COR-L47 (cell line): ENCODE data around the gene TNS1.
A peak's percentile ranks its signal among the peaks of the same experiment; 100 is the strongest.

Source experiments
- DNase-seq: peaks from one replicate; lab custom pipeline; 2025; lab: John Stamatoyannopoulos, UW

Gene TNS1

GRCh38 chr2:217912098-217913024 is 90.4 kb downstream of the TNS1 start:
- no peak for DNase-seq

GRCh38 chr2:217911283-217912097 is 91.3 kb downstream of the TNS1 start:
- DNase-seq, result no peak

GRCh38 chr2:217910875-217911212 is 92.0 kb downstream of the TNS1 start:
- no peak for DNase-seq

- no peak for DNase-seq
These were observed 93.5 kb downstream of the TNS1 start for GRCh38 chr2:217909156-217909820.

- DNase-seq, result no peak
These were observed 94.3 kb downstream of the TNS1 start for GRCh38 chr2:217908544-217908943.

- no peak for DNase-seq
These were observed 95.5 kb downstream of the TNS1 start for GRCh38 chr2:217907266-217907665.

GRCh38 chr2:217906798-217907197 is 96.0 kb downstream of the TNS1 start:
- no peak for DNase-seq

- no peak for DNase-seq
These were observed 96.9 kb downstream of the TNS1 start for GRCh38 chr2:217905896-217906295.

GRCh38 chr2:217905395-217905794 is 97.4 kb downstream of the TNS1 start:
- DNase-seq, result no peak

- DNase-seq, result no peak
These were observed 98.2 kb downstream of the TNS1 start for GRCh38 chr2:217904614-217904965.

GRCh38 chr2:217903859-217904613 is 98.8 kb downstream of the TNS1 start:
- DNase-seq, result peak; percentile 35

GRCh38 chr2:217903142-217903858 is 99.5 kb downstream of the TNS1 start:
- no peak for DNase-seq

- DNase-seq, result no peak
These were observed 100.2 kb downstream of the TNS1 start for GRCh38 chr2:217902379-217903141.

GRCh38 chr2:217901835-217902378 is 100.9 kb downstream of the TNS1 start:
- DNase-seq, result no peak

- DNase-seq, result no peak
These were observed 101.4 kb downstream of the TNS1 start for GRCh38 chr2:217901400-217901799.

- DNase-seq, result no peak
These were observed 101.9 kb downstream of the TNS1 start for GRCh38 chr2:217900780-217901360.

GRCh38 chr2:217900010-217900779 is 102.6 kb downstream of the TNS1 start:
- no peak for DNase-seq

GRCh38 chr2:217899231-217900009 is 103.4 kb downstream of the TNS1 start:
- no peak for DNase-seq
